ENCODE data around the gene TRHDE. TPM values are rescaled to one million over a fixed set of nuclear protein-coding genes. Genes with fewer than 3 reads are reported as not detected.

The TRHDE gene
- total RNA-seq, 1 experiment from 2014 or later: 1.9 TPM

DNA sequence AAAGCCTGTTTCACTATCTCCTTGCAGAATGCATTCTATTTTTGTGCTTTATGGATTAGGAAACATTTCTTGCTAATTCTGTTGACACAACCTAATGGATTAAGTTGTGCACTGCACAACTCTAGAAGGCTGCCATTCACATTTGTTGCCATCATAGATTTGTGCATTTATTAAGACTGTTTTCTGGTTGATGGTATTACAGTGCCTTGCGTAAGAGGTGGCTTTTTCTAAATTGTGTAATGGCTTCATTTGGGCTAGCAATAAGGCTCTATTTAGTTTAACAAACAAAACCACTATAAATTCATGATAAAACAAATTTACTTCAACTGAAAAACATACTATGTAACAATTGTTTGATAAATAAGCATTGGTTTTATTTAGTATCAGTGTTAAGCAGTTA is 175.9 kb downstream of the TRHDE start:
- intact Hi-C loops (cut with micrococcal nuclease; ENCODE audit: unreplicated experiment): no loop called here
- BruUV-seq (replicated peaks): no TSS peak
- in situ Hi-C loops (cut with HindIII; ENCODE audit: low pct_unique_long_range_greater_than_20kb, low sequenced_read_pairs): no loop called here
- Histone ChIP-seq H3K27ac (ENCODE audit: low read length) (no peak overlapping the region), H3K4me3 (ENCODE audit: low read depth in 2 of 2, low read length in 2 of 2) (no peak overlapping the region), H3K27me3 (ENCODE audit: control insufficient read depth, insufficient read depth, low read length) (no peaks in the 10 kb centered on the region), H3K4me1 (ENCODE audit: control insufficient read depth, insufficient read depth, low read length) (no peaks in the 10 kb centered on the region), H3K9me3 (ENCODE audit: control insufficient read depth, insufficient read depth, low read depth, low read length) (no peaks in the 10 kb centered on the region), H3K36me3 (ENCODE audit: control insufficient read depth, insufficient read depth, low read length) (no peaks in the 10 kb centered on the region)
- POLR2A ChIA-PET: no interaction called here
- ATAC-seq (no peak), DNase-seq (ENCODE audit: low read depth, low spot score) (no peak)
- CTCF ChIA-PET: no interaction called here
- TF ChIP-seq, protein P1, sequence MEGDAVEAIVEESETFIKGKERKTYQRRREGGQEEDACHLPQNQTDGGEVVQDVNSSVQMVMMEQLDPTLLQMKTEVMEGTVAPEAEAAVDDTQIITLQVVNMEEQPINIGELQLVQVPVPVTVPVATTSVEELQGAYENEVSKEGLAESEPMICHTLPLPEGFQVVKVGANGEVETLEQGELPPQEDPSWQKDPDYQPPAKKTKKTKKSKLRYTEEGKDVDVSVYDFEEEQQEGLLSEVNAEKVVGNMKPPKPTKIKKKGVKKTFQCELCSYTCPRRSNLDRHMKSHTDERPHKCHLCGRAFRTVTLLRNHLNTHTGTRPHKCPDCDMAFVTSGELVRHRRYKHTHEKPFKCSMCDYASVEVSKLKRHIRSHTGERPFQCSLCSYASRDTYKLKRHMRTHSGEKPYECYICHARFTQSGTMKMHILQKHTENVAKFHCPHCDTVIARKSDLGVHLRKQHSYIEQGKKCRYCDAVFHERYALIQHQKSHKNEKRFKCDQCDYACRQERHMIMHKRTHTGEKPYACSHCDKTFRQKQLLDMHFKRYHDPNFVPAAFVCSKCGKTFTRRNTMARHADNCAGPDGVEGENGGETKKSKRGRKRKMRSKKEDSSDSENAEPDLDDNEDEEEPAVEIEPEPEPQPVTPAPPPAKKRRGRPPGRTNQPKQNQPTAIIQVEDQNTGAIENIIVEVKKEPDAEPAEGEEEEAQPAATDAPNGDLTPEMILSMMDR (IDR thresholded peaks at IDR 0.05): no peak
- no peak for TF ChIP-seq TCF7L2 (IDR thresholded peaks at IDR 0.05; ENCODE audit: low read depth, low read length)

DNA sequence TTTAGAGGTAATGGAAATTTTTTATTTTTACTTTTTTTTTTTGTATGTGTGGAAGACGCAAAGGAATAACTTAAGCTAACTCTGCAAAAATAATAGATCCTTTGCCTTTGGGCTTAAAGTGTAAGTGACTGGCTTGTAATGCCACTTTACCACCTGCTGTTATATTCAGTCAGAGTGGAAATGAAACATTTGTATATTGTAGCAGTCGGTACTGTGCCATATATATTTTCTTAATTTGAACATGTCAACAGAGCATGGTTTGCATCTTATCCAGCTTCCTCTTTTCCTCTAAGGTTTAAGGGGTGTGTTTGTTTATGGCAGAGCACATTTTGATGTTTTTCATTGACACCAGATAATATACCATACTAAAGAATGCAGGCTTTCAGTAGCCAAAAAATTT is 176.6 kb downstream of the TRHDE start:
- intact Hi-C loops (cut with micrococcal nuclease; ENCODE audit: unreplicated experiment) (no loop called here), in situ Hi-C loops (cut with HindIII; ENCODE audit: low pct_unique_long_range_greater_than_20kb, low sequenced_read_pairs) (no loop called here)
- POLR2A ChIA-PET: no interaction called here
- DNase-seq (ENCODE audit: low read depth, low spot score) (no peak), ATAC-seq (no peak)
- BruUV-seq (replicated peaks): no TSS peak
- Histone ChIP-seq H3K9me3 (ENCODE audit: control insufficient read depth, insufficient read depth, low read depth, low read length) (no peaks in the 10 kb centered on the region), H3K27ac (ENCODE audit: low read length) (no peak overlapping the region), H3K36me3 (ENCODE audit: control insufficient read depth, insufficient read depth, low read length) (no peaks in the 10 kb centered on the region), H3K27me3 (ENCODE audit: control insufficient read depth, insufficient read depth, low read length) (no peaks in the 10 kb centered on the region), H3K4me3 (ENCODE audit: low read depth in 2 of 2, low read length in 2 of 2) (no peak overlapping the region), H3K4me1 (ENCODE audit: control insufficient read depth, insufficient read depth, low read length) (no peaks in the 10 kb centered on the region)
- CTCF ChIA-PET: no interaction called here
- TF ChIP-seq POLR2AphosphoS5 (IDR thresholded peaks at IDR 0.05; ENCODE audit: low read depth, low read length): no peak
- no peak for TF ChIP-seq TCF7L2 (IDR thresholded peaks at IDR 0.05; ENCODE audit: low read depth, low read length)
- TF ChIP-seq SIN3A (IDR thresholded peaks at IDR 0.05; ENCODE audit: borderline replicate concordance, insufficient read depth, low read depth, low read length): no peak
- TF ChIP-seq, protein P1 (IDR thresholded peaks at IDR 0.05): no peak
- TF ChIP-seq, protein P2, sequence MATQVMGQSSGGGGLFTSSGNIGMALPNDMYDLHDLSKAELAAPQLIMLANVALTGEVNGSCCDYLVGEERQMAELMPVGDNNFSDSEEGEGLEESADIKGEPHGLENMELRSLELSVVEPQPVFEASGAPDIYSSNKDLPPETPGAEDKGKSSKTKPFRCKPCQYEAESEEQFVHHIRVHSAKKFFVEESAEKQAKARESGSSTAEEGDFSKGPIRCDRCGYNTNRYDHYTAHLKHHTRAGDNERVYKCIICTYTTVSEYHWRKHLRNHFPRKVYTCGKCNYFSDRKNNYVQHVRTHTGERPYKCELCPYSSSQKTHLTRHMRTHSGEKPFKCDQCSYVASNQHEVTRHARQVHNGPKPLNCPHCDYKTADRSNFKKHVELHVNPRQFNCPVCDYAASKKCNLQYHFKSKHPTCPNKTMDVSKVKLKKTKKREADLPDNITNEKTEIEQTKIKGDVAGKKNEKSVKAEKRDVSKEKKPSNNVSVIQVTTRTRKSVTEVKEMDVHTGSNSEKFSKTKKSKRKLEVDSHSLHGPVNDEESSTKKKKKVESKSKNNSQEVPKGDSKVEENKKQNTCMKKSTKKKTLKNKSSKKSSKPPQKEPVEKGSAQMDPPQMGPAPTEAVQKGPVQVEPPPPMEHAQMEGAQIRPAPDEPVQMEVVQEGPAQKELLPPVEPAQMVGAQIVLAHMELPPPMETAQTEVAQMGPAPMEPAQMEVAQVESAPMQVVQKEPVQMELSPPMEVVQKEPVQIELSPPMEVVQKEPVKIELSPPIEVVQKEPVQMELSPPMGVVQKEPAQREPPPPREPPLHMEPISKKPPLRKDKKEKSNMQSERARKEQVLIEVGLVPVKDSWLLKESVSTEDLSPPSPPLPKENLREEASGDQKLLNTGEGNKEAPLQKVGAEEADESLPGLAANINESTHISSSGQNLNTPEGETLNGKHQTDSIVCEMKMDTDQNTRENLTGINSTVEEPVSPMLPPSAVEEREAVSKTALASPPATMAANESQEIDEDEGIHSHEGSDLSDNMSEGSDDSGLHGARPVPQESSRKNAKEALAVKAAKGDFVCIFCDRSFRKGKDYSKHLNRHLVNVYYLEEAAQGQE (IDR thresholded peaks at IDR 0.05; ENCODE audit: insufficient read depth in 1 of 2, low read depth in 2 of 2, low read length in 1 of 2): no peak

DNA sequence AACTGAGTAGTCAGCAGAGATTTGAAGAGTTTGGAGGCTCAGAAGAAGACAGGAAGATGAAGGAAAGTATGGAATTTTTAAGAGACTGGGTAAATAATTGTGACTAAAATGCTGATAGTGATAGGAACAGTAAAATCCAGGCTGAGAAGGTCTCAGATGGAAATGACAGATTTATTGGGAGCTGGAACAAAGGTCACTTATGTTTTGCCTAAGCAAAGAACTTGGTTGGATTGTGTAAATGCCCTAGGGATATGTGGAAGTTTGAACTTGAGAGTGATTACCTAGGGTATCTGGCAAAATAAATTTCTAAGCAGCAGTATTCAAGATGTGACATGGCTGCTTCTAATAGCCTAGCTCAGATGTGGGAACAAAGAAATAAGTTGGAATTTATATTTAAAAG is 180.9 kb downstream of the TRHDE start:
- DNase-seq (ENCODE audit: low read depth, low spot score): no peak
- no peaks in the 10 kb centered on the region for H3K36me3 ChIP-seq (ENCODE audit: control insufficient read depth, insufficient read depth, low read length)
- CTCF ChIA-PET: no interaction called here
- H3K27ac ChIP-seq (ENCODE audit: low read length): no peak overlapping the region
- TF ChIP-seq POLR2AphosphoS5 (IDR thresholded peaks at IDR 0.05; ENCODE audit: low read depth, low read length): no peak
- no peak for TF ChIP-seq TCF7L2 (IDR thresholded peaks at IDR 0.05; ENCODE audit: low read depth, low read length)
- H3K9me3 ChIP-seq (ENCODE audit: control insufficient read depth, insufficient read depth, low read depth, low read length): no peaks in the 10 kb centered on the region
- H3K27me3 ChIP-seq (ENCODE audit: control insufficient read depth, insufficient read depth, low read length): no peaks in the 10 kb centered on the region
- H3K4me3 ChIP-seq (ENCODE audit: low read depth in 2 of 2, low read length in 2 of 2): no peak overlapping the region
- BruUV-seq (replicated peaks): no TSS peak
- no peak for ATAC-seq
- intact Hi-C loops (cut with micrococcal nuclease; ENCODE audit: unreplicated experiment) (no loop called here), in situ Hi-C loops (cut with HindIII; ENCODE audit: low pct_unique_long_range_greater_than_20kb, low sequenced_read_pairs) (no loop called here)
- POLR2A ChIA-PET: no interaction called here
- no peaks in the 10 kb centered on the region for H3K4me1 ChIP-seq (ENCODE audit: control insufficient read depth, insufficient read depth, low read length)

All from Panc1 (cell line).